ENCODE measurements around the gene MASTL. TPM values are rescaled to one million over a fixed set of nuclear protein-coding genes. Genes with fewer than 3 reads are reported as not detected.

MASTL gene
- total RNA-seq, 2 experiments from 2014 or later = 40.1 to 42.2 TPM

GRCh38 chr10:27145937-27146336 is 9.2 kb upstream of the MASTL start:
- no peak for TF ChIP-seq EZH2phosphoT487 (IDR thresholded peaks at IDR 0.05; ENCODE audit: borderline replicate concordance, low read depth, low read length)
- TF ChIP-seq, protein P1, sequence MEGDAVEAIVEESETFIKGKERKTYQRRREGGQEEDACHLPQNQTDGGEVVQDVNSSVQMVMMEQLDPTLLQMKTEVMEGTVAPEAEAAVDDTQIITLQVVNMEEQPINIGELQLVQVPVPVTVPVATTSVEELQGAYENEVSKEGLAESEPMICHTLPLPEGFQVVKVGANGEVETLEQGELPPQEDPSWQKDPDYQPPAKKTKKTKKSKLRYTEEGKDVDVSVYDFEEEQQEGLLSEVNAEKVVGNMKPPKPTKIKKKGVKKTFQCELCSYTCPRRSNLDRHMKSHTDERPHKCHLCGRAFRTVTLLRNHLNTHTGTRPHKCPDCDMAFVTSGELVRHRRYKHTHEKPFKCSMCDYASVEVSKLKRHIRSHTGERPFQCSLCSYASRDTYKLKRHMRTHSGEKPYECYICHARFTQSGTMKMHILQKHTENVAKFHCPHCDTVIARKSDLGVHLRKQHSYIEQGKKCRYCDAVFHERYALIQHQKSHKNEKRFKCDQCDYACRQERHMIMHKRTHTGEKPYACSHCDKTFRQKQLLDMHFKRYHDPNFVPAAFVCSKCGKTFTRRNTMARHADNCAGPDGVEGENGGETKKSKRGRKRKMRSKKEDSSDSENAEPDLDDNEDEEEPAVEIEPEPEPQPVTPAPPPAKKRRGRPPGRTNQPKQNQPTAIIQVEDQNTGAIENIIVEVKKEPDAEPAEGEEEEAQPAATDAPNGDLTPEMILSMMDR (conservative IDR thresholded peaks at IDR 0.05; ENCODE audit: low read length) = no peak
- BruUV-seq (replicated peaks) = no TSS peak
- ChIA-PET CTCF (ENCODE audit: unreplicated experiment) (no interaction called here), POLR2A (interaction anchor here (1.0 kb wide), 1 partner anchor 94 kb away, joined by 3 read pairs; the partner anchor contains the start of gene ACBD5)
- DNase-seq (ENCODE audit: low spot score) = no peak
- Histone ChIP-seq H3K9me2 (ENCODE audit: insufficient read depth, low read length) (no peaks in the 10 kb centered on the region), H3K4me1 (ENCODE audit: insufficient read depth, low read length, poor library complexity, severe bottlenecking) (no peaks in the 10 kb centered on the region), H3K36me3 (ENCODE audit: insufficient read depth, low read length) (peaks cover 91% of the 10 kb centered on the region), H3K9me3 (ENCODE audit: low read length) (peaks cover 5% of the 10 kb centered on the region; the same call in 1 of the 2 replicates), H3K27ac (ENCODE audit: low read depth, low read length, poor library complexity, severe bottlenecking) (no peak overlapping the region), H4K20me1 (ENCODE audit: insufficient read depth, low read length) (peaks cover 13% of the 10 kb centered on the region), H2AFZ (ENCODE audit: low read length) (no peak overlapping the region), H3K4me2 (ENCODE audit: low read length) (no peak overlapping the region), H3K79me2 (ENCODE audit: insufficient read depth, low read depth, low read length) (peaks cover 66% of the 10 kb centered on the region), H3K4me3 (ENCODE audit: low read depth, low read length, poor library complexity, severe bottlenecking) (no peak overlapping the region)
- intact Hi-C loops (cut with micrococcal nuclease; ENCODE audit: unreplicated experiment) = no loop called here

DNA sequence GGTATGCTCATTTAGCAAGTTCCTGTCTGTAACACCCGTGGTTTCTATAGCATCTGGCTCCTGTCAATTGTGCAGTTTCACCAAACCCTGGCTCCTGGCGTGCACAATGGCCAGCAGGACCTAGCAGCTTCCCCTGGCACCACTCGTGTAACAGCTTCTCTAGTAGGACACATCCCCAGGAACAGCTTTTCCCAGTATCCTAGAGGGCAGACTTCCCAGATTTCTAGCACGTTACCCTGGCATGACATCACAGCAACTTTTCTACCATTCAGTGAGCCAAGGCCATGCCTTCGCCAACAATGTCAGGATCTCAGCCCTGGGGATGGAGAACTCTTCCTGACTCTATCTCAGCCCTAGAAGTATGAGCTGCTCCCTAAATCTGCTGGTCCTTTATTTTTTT is 7.5 kb upstream of the MASTL start:
- peaks cover 19% of the 10 kb centered on the region for H4K20me1 ChIP-seq (ENCODE audit: insufficient read depth, low read length)
- no TSS peak for BruUV-seq (replicated peaks)
- peaks cover 9% of the 10 kb centered on the region for H3K4me1 ChIP-seq (ENCODE audit: insufficient read depth, low read length, poor library complexity, severe bottlenecking)
- H3K4me2 ChIP-seq (ENCODE audit: low read length) = no peak overlapping the region
- intact Hi-C loops (cut with micrococcal nuclease; ENCODE audit: unreplicated experiment) = no loop called here
- peaks cover 84% of the 10 kb centered on the region for H3K79me2 ChIP-seq (ENCODE audit: insufficient read depth, low read depth, low read length)
- CTCF ChIA-PET (ENCODE audit: unreplicated experiment) = no interaction called here
- no peak for TF ChIP-seq EZH2phosphoT487 (IDR thresholded peaks at IDR 0.05; ENCODE audit: borderline replicate concordance, low read depth, low read length)
- TF ChIP-seq, protein P1 (conservative IDR thresholded peaks at IDR 0.05; ENCODE audit: low read length) = no peak
- peaks cover 5% of the 10 kb centered on the region; the same call in 1 of the 2 replicates for H3K9me3 ChIP-seq (ENCODE audit: low read length)
- no peak for DNase-seq (ENCODE audit: low spot score)
- peaks cover 84% of the 10 kb centered on the region for H3K36me3 ChIP-seq (ENCODE audit: insufficient read depth, low read length)
- POLR2A ChIA-PET = interaction anchor here (1.1 kb wide), 1 partner anchor 31 kb away, joined by 4 read pairs; no protein-coding TSS in a partner anchor
- H3K9me2 ChIP-seq (ENCODE audit: insufficient read depth, low read length) = no peaks in the 10 kb centered on the region
- no peak overlapping the region for H3K27ac ChIP-seq (ENCODE audit: low read depth, low read length, poor library complexity, severe bottlenecking)
- no peak overlapping the region for H2AFZ ChIP-seq (ENCODE audit: low read length)
- no peak overlapping the region for H3K4me3 ChIP-seq (ENCODE audit: low read depth, low read length, poor library complexity, severe bottlenecking)

DNA sequence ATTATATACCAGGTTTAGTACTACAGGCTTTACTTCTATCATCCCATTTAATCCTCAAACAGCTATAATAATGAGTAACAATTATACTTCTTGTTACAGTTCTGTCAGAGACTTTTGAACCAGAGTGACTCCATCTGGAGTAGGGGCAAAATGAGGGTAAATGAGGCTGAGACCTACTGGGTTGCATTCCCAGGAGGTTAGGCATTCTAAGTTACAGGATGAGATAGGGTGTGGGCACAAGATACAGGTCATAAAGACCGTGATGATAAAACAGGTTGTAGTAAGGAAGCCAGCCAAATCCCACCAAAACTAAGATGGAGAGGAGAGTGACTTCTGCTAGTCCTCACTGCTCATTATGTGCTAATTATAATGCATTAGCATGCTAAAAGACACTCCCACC is 4.9 kb upstream of the MASTL start:
- peaks cover 29% of the 10 kb centered on the region for H4K20me1 ChIP-seq (ENCODE audit: insufficient read depth, low read length)
- POLR2A ChIA-PET = interaction anchor here (0.6 to 1.0 kb wide), 5 partner anchors 8 to 50 kb away, joined by 3 to 6 read pairs (median 4); no protein-coding TSS in a partner anchor
- TF ChIP-seq, protein P1 (conservative IDR thresholded peaks at IDR 0.05; ENCODE audit: low read length) = no peak
- TF ChIP-seq EZH2phosphoT487 (IDR thresholded peaks at IDR 0.05; ENCODE audit: borderline replicate concordance, low read depth, low read length) = no peak
- CTCF ChIA-PET (ENCODE audit: unreplicated experiment) = no interaction called here
- no peaks in the 10 kb centered on the region for H3K9me2 ChIP-seq (ENCODE audit: insufficient read depth, low read length)
- H3K79me2 ChIP-seq (ENCODE audit: insufficient read depth, low read depth, low read length) = peaks cover 95% of the 10 kb centered on the region
- no peak for DNase-seq (ENCODE audit: low spot score)
- no peak overlapping the region for H3K27ac ChIP-seq (ENCODE audit: low read depth, low read length, poor library complexity, severe bottlenecking)
- H3K4me3 ChIP-seq (ENCODE audit: low read depth, low read length, poor library complexity, severe bottlenecking) = no peak overlapping the region
- no peak overlapping the region for H3K4me2 ChIP-seq (ENCODE audit: low read length)
- H3K4me1 ChIP-seq (ENCODE audit: insufficient read depth, low read length, poor library complexity, severe bottlenecking) = peaks cover 13% of the 10 kb centered on the region
- intact Hi-C loops (cut with micrococcal nuclease; ENCODE audit: unreplicated experiment) = loop anchor here (5.0 to 10.0 kb wide), 3 partner anchors 48 to 455 kb away; partner anchors contain the start of genes ABI1, ANKRD26 and PDSS1
- H3K36me3 ChIP-seq (ENCODE audit: insufficient read depth, low read length) = peaks cover 59% of the 10 kb centered on the region
- H2AFZ ChIP-seq (ENCODE audit: low read length) = no peak overlapping the region
- no TSS peak for BruUV-seq (replicated peaks)
- peaks cover 2% of the 10 kb centered on the region; the same call in 1 of the 2 replicates for H3K9me3 ChIP-seq (ENCODE audit: low read length)
